ENCODE results near the gene SULT1B1.

The SULT1B1 gene

GRCh38 chr4:69701696-69702095, 58.7 kb downstream of the SULT1B1 start:
- DNase-seq = no peak
- no peak for TF ChIP-seq GATA1 (IDR thresholded peaks at IDR 0.05; ENCODE audit: low read depth, low read length)
- no peak for TF ChIP-seq POLR2A (IDR thresholded peaks at IDR 0.05; ENCODE audit: low read length)

- no peak for DNase-seq
Measured at GRCh38 chr4:69697536-69698242, 62.7 kb downstream of the SULT1B1 start.

GRCh38 chr4:69689599-69689998, 70.8 kb downstream of the SULT1B1 start:
- TF ChIP-seq GATA1 (IDR thresholded peaks at IDR 0.05; ENCODE audit: low read depth, low read length) (no peak), POLR2A (IDR thresholded peaks at IDR 0.05; ENCODE audit: low read length) (no peak)
- peak; percentile 55 to 75 for DNase-seq

More at GRCh38 chr4:69697536-69698242, 62.7 kb downstream of the SULT1B1 start:
- TF ChIP-seq GATA1 (IDR thresholded peaks at IDR 0.05; ENCODE audit: low read depth, low read length) (no peak), POLR2A (IDR thresholded peaks at IDR 0.05; ENCODE audit: low read length) (no peak)

DNA sequence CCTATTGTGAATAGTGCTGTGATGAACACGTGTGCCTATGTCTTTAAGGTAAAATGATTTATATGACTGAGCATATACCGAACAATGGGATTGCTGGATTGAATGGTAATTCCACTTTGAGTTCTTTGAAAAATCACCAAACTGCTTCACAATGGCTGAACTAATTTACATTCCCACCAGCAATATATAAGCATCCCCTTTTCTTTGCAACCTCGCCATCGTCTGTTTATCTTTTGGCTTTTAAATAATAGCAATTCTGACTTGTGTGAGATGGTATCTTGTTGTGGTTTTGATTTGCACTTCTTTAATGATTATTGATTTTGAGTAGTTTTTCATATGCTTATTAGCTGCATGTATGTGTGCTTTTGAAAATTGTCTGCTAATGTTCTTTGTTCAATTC, 75.6 kb downstream of the SULT1B1 start:
- DNase-seq = no peak
- TF ChIP-seq GATA1 (IDR thresholded peaks at IDR 0.05; ENCODE audit: low read depth, low read length) = no peak
- no peak for TF ChIP-seq POLR2A (IDR thresholded peaks at IDR 0.05; ENCODE audit: low read length)

Data from erythroblast (primary cell).